ENCODE data around the gene DIS3L2. TPM values are rescaled to one million over a fixed set of nuclear protein-coding genes. Genes with fewer than 3 reads are reported as not detected.

The DIS3L2 gene
- total and polyA plus RNA-seq, 2 of the 4 experiments (the other 2 are of a cell fraction): 14.7 to 19.2 TPM

- Histone ChIP-seq H3K27ac (ENCODE audit: insufficient read depth, low read length) (no peak overlapping the region), H3K4me3 (ENCODE audit: insufficient read depth, low read depth, low read length) (no peak overlapping the region), H3K9me1 (ENCODE audit: insufficient read depth, low read length) (peaks cover 5% of the 10 kb centered on the region; the same call in 1 of the 2 replicates), H3K27me3 (ENCODE audit: control insufficient read depth, insufficient read depth, low read length) (no peaks in the 10 kb centered on the region), H2AFZ (replicated peaks; ENCODE audit: low read length, poor library complexity) (no peak overlapping the region), H3K4me1 (ENCODE audit: control insufficient read depth, insufficient read depth, low read length) (no peaks in the 10 kb centered on the region), H3K4me2 (ENCODE audit: low read depth, low read length) (no peak overlapping the region), H3K23ac (ENCODE audit: low read depth, low read length) (no peak overlapping the region), H2BK15ac (ENCODE audit: low read depth, low read length) (no peak overlapping the region), H3K36me3 (ENCODE audit: control insufficient read depth, insufficient read depth, low read length) (no peaks in the 10 kb centered on the region), H3K79me1 (ENCODE audit: low read depth in 1 of 2, low read length in 2 of 2) (no peaks in the 10 kb centered on the region), H2BK120ac (ENCODE audit: low read depth, low read length) (no peak overlapping the region), H4K8ac (ENCODE audit: low read depth in 2 of 2, low read length in 2 of 2) (no peak overlapping the region), H4K5ac (ENCODE audit: low read depth, low read length) (no peak overlapping the region), H4K20me1 (ENCODE audit: insufficient read depth, low read length) (no peaks in the 10 kb centered on the region), H2AK5ac (ENCODE audit: low read depth, low read length) (no peak overlapping the region), H2AK9ac (replicated peaks; ENCODE audit: low read depth, low read length, poor library complexity) (no peak overlapping the region), H4K91ac (ENCODE audit: insufficient read depth, low read depth, low read length) (no peak overlapping the region), H3K18ac (ENCODE audit: low read depth, low read length) (no peak overlapping the region), H2BK20ac (ENCODE audit: low read depth, low read length) (no peak overlapping the region), H2BK5ac (ENCODE audit: low read depth, low read length, poor library complexity, severe bottlenecking) (no peak overlapping the region), H3K4ac (ENCODE audit: low read depth, low read length) (no peak overlapping the region), H3K56ac (ENCODE audit: extremely low read depth, insufficient read depth, low read length) (no peak overlapping the region), H3K9me3 (ENCODE audit: control insufficient read depth, insufficient read depth, low read length) (no peaks in the 10 kb centered on the region), H3K14ac (replicated peaks; ENCODE audit: low read depth, low read length) (no peak overlapping the region), H3K9ac (ENCODE audit: low read depth, low read length) (no peak overlapping the region)
- DNase-seq (no peak), ATAC-seq (ENCODE audit: low read depth) (no peak)
- no TSS peak for BruUV-seq (replicated peaks)
- ChIA-PET POLR2A (ENCODE audit: unreplicated experiment) (no interaction called here), CTCF (no interaction called here)
- dilution Hi-C loops (cut with HindIII; ENCODE audit: low sequenced_read_pairs, unreplicated experiment) (no loop called here), intact Hi-C loops (cut with micrococcal nuclease) (no loop called here), in situ Hi-C loops (cut with MboI; ENCODE audit: low sequenced_read_pairs) (no loop called here)
- TF ChIP-seq RCOR1 (IDR thresholded peaks at IDR 0.05; ENCODE audit: insufficient replicate concordance, low read length): no peak
- TF ChIP-seq POLR2A (IDR thresholded peaks at IDR 0.05; ENCODE audit: low read depth, low read length): no peak
- no peak for TF ChIP-seq FOS (IDR thresholded peaks at IDR 0.05; ENCODE audit: low read depth, low read length)
- TF ChIP-seq SMC3 (IDR thresholded peaks at IDR 0.05; ENCODE audit: low read depth, low read length): no peak
- TF ChIP-seq USF2 (IDR thresholded peaks at IDR 0.05; ENCODE audit: low read depth, low read length): no peak
- TF ChIP-seq MAZ (IDR thresholded peaks at IDR 0.05; ENCODE audit: borderline replicate concordance, low read depth, low read length): no peak
- TF ChIP-seq RAD21 (IDR thresholded peaks at IDR 0.05; ENCODE audit: low read length): no peak
- no peak for TF ChIP-seq ELK1 (IDR thresholded peaks at IDR 0.05; ENCODE audit: borderline replicate concordance, low read depth, low read length)
- no peak for TF ChIP-seq BHLHE40 (IDR thresholded peaks at IDR 0.05; ENCODE audit: low read depth, low read length)
- no peak for TF ChIP-seq MXI1 (IDR thresholded peaks at IDR 0.05; ENCODE audit: borderline replicate concordance, low read depth, low read length)
- no peak for TF ChIP-seq MAFK (IDR thresholded peaks at IDR 0.05; ENCODE audit: low read depth, low read length)
- no peak for TF ChIP-seq CTCF (conservative IDR thresholded peaks at IDR 0.05; ENCODE audit: low read depth, low read length)
- no peak for TF ChIP-seq RFX5 (IDR thresholded peaks at IDR 0.05; ENCODE audit: low read depth, low read length)
- no peak for TF ChIP-seq NFE2L2 (IDR thresholded peaks at IDR 0.05; ENCODE audit: low read depth, low read length)
- no peak for TF ChIP-seq CEBPB (IDR thresholded peaks at IDR 0.05; ENCODE audit: low read depth, low read length)
- TF ChIP-seq CHD1 (IDR thresholded peaks at IDR 0.05; ENCODE audit: low read depth, low read length): no peak
- 100% methylated on average over 1 of the region's 3 CpGs; no CpG with 5 or more reads in 1 of the 2 experiments for WGBS, 2 experiments (ENCODE audit: extremely low coverage in 2 of 2, insufficient read length in 1 of 2)
Observed at GRCh38 chr2:232307854-232308253, 346.3 kb downstream of the DIS3L2 start.
